ENCODE measurements around the gene MLPH. TPM values are rescaled to one million over a fixed set of nuclear protein-coding genes. Genes with fewer than 3 reads are reported as not detected.

The MLPH gene
- total and polyA plus RNA-seq, 2 of the 4 experiments (the other 2 are of a cell fraction), result 13.8 to 21.6 TPM

DNA sequence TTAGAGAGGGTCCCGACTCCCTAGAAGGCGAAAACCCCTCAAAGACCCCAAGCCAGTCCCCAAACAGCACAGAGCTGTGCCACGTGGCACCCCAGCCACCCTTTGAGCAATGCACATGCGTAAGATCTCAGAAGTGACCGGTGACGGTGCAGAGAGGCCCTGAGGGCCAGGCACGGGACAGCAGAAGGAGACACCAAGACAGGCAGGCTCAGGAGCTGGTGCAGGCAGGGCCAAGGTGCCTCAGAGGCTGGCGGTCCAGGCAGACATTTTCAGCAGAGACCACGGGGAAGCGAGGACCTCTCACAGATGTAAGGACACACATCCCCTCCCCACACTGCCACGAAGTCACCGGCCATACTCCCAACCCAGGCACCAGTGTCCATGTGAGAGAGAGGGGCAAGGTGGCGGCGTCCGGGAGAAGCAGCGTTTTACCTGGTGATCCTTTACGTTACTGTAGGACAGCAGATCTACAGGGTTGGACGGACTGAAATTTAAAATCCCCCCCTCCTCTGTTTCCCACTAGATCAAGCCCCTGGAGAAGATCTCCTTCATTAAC lies 105.5 kb downstream of the MLPH start (continued):
- TF ChIP-seq RCOR1 (IDR thresholded peaks at IDR 0.05; ENCODE audit: insufficient replicate concordance, low read length) (no peak), ELK1 (IDR thresholded peaks at IDR 0.05; ENCODE audit: borderline replicate concordance, low read depth, low read length) (no peak), SMC3 (IDR thresholded peaks at IDR 0.05; ENCODE audit: low read depth, low read length) (no peak), RAD21 (IDR thresholded peaks at IDR 0.05; ENCODE audit: low read length) (no peak)

GRCh38 chr2:237593036-237593435 lies 106.0 kb downstream of the MLPH start:
- dilution Hi-C loops (cut with HindIII; ENCODE audit: low sequenced_read_pairs, unreplicated experiment), result no loop called here
- H4K5ac ChIP-seq (ENCODE audit: low read depth, low read length), result no peak overlapping the region
- no peak overlapping the region for H3K18ac ChIP-seq (ENCODE audit: low read depth, low read length)
- 87% methylated on average over 8 of the region's 10 CpGs; no CpG with 5 or more reads in 1 of the 2 experiments for WGBS, 2 experiments (ENCODE audit: extremely low coverage in 2 of 2, insufficient read length in 1 of 2)
- TF ChIP-seq RAD21 (IDR thresholded peaks at IDR 0.05; ENCODE audit: low read length) (no peak), CHD1 (IDR thresholded peaks at IDR 0.05; ENCODE audit: low read depth, low read length) (no peak), FOS (IDR thresholded peaks at IDR 0.05; ENCODE audit: low read depth, low read length) (no peak), CEBPB (IDR thresholded peaks at IDR 0.05; ENCODE audit: low read depth, low read length) (no peak), CTCF (conservative IDR thresholded peaks at IDR 0.05; ENCODE audit: low read depth, low read length) (no peak), BHLHE40 (IDR thresholded peaks at IDR 0.05; ENCODE audit: low read depth, low read length) (no peak), RFX5 (IDR thresholded peaks at IDR 0.05; ENCODE audit: low read depth, low read length) (no peak), MXI1 (IDR thresholded peaks at IDR 0.05; ENCODE audit: borderline replicate concordance, low read depth, low read length) (no peak), NFE2L2 (IDR thresholded peaks at IDR 0.05; ENCODE audit: low read depth, low read length) (no peak)
- H3K23ac ChIP-seq (ENCODE audit: low read depth, low read length), result no peak overlapping the region
- no peak overlapping the region for H2BK15ac ChIP-seq (ENCODE audit: low read depth, low read length)
- H3K79me1 ChIP-seq (ENCODE audit: low read depth in 1 of 2, low read length in 2 of 2), result no peaks in the 10 kb centered on the region
- H3K4me1 ChIP-seq (ENCODE audit: control insufficient read depth, insufficient read depth, low read length), result peaks cover 6% of the 10 kb centered on the region
- no TSS peak for BruUV-seq (replicated peaks)
- H2BK20ac ChIP-seq (ENCODE audit: low read depth, low read length), result no peak overlapping the region; the same call in 1 of the 2 replicates
- no peak overlapping the region for H3K56ac ChIP-seq (ENCODE audit: extremely low read depth, insufficient read depth, low read length)
- no peak overlapping the region for H2AK9ac ChIP-seq (replicated peaks; ENCODE audit: low read depth, low read length, poor library complexity)
- no peak overlapping the region for H3K27ac ChIP-seq (ENCODE audit: insufficient read depth, low read length)
- in situ Hi-C loops (cut with MboI; ENCODE audit: low sequenced_read_pairs), result loop anchor here (5.0 kb wide), 1 partner anchor 149 kb away; no protein-coding TSS in a partner anchor
- ATAC-seq (ENCODE audit: low read depth), result no peak
- H3K9me1 ChIP-seq (ENCODE audit: insufficient read depth, low read length), result no peaks in the 10 kb centered on the region
- no peak overlapping the region for H4K8ac ChIP-seq (ENCODE audit: low read depth in 2 of 2, low read length in 2 of 2)
- no peak overlapping the region for H3K4ac ChIP-seq (ENCODE audit: low read depth, low read length)
- no peak overlapping the region for H3K14ac ChIP-seq (replicated peaks; ENCODE audit: low read depth, low read length)
- intact Hi-C loops (cut with micrococcal nuclease), result no loop called here
- CTCF ChIA-PET, result interaction anchor here (1.5 kb wide), 1 partner anchor 152 kb away, joined by 7 read pairs; no protein-coding TSS in a partner anchor
- POLR2A ChIA-PET (ENCODE audit: unreplicated experiment), result no interaction called here
- peaks cover 2% of the 10 kb centered on the region; the same call in 1 of the 2 replicates for H3K9me3 ChIP-seq (ENCODE audit: control insufficient read depth, insufficient read depth, low read length)
- H2BK120ac ChIP-seq (ENCODE audit: low read depth, low read length), result no peak overlapping the region
- H4K91ac ChIP-seq (ENCODE audit: insufficient read depth, low read depth, low read length), result no peak overlapping the region
- no peak overlapping the region for H3K4me2 ChIP-seq (ENCODE audit: low read depth, low read length)
- H2AFZ ChIP-seq (replicated peaks; ENCODE audit: low read length, poor library complexity), result no peak overlapping the region
- H3K36me3 ChIP-seq (ENCODE audit: control insufficient read depth, insufficient read depth, low read length), result no peaks in the 10 kb centered on the region
- no peak overlapping the region for H3K4me3 ChIP-seq (ENCODE audit: insufficient read depth, low read depth, low read length)
- DNase-seq, result no peak
- H2AK5ac ChIP-seq (ENCODE audit: low read depth, low read length), result no peak overlapping the region
- no peak overlapping the region for H2BK5ac ChIP-seq (ENCODE audit: low read depth, low read length, poor library complexity, severe bottlenecking)
- no peaks in the 10 kb centered on the region for H3K27me3 ChIP-seq (ENCODE audit: control insufficient read depth, insufficient read depth, low read length)
- no peak overlapping the region for H3K9ac ChIP-seq (ENCODE audit: low read depth, low read length)
- no peaks in the 10 kb centered on the region for H4K20me1 ChIP-seq (ENCODE audit: insufficient read depth, low read length)

Measured in IMR-90 (cell line).